Adrenal gland (tissue), 12 donors: ENCODE measurements around the gene TOR1AIP1. TPM values are rescaled to one million over a fixed set of nuclear protein-coding genes. Genes with fewer than 3 reads are reported as not detected.

Source experiments
- DNase-seq, 7 donors: peaks; one replicate each; pipeline ENCODE4 v3.0.0-alpha.2; 2019 to 2020
- H3K27ac ChIP-seq, 5 donors: fragments of 200-600 bp; sonication (generic) in 4 of 5; 1 replicate in 3 of 5; 2 replicates in 2 of 5; pipeline versions ENCODE4 v1.5.1 to v1.8.0; 2016 to 2020; ENCODE audit warnings: mild to moderate bottlenecking in 1 of 5
- H3K27me3 ChIP-seq: fragments of 200-600 bp; 2 replicates; pipeline ENCODE4 v1.8.0; 2021
- H3K36me3 ChIP-seq, 2 donors: fragments of 200-600 bp; replicated peaks in 1 of 2; 1 replicate in 1 of 2; 2 replicates in 1 of 2; pipeline versions ENCODE4 v1.5.1 to v1.8.0; 2018 to 2022
- H3K4me1 ChIP-seq, 2 donors: fragments of 200-600 bp; replicated peaks in 1 of 2; 1 replicate in 1 of 2; 2 replicates in 1 of 2; pipeline versions ENCODE4 v1.5.1 to v1.8.0; 2018 to 2021
- H3K4me3 ChIP-seq, 4 donors: fragments of 200-600 bp; sonication (generic) in 3 of 4; one replicate each; pipeline ENCODE4 v1.5.1; 2016 to 2018
- H3K9me3 ChIP-seq, 3 donors: fragments of 200-600 bp; sonication (generic) in 1 of 3; replicated peaks in 1 of 3; 1 replicate in 2 of 3; 2 replicates in 1 of 3; pipeline versions ENCODE4 v1.5.1 to v1.8.0; 2016 to 2021
- CTCF ChIP-seq, 6 experiments: fragments of 450-650 bp in 4 of 6; fragments of 200-600 bp in 2 of 6; sonication (generic) in 1 of 6; IDR thresholded peaks; 1 replicate in 5 of 6; 2 replicates in 1 of 6; pipeline versions ENCODE4 v1.5.1 to v1.8.0; 2016 to 2021; ENCODE audit warnings: antibody characterized with exemption in 6 of 6, mild to moderate bottlenecking in 2 of 6, moderate library complexity in 1 of 6
- POLR2A ChIP-seq, 2 donors: fragments of 450-650 bp; IDR thresholded peaks; one replicate each; pipeline ENCODE4 v1.6.1; 2017; ENCODE audit warnings: antibody characterized with exemption in 2 of 2, mild to moderate bottlenecking in 2 of 2, moderate library complexity in 1 of 2
- WGBS, 4 donors: extraction: QIAGEN DNeasy Blood & Tissue Kit in 2 of 4; methylation state at CpG; one replicate each; pipeline versions ENCODE4 v1.1.5 to v1.1.7; 2013 to 2017; 5-methylcytosine and 5-hydroxymethylcytosine counted together
- intact Hi-C, 2 donors: fragments of 100-400 bp; cut with DNase I; formaldehyde crosslinking; loops; one replicate each; pipeline versions ENCODE4 v1.14.1 to v1.15.0; 2022 to 2023
- polyA plus RNA-seq, 3 donors: library from polyadenylated mRNA; stranded (reverse); fragments of 200-250 nt in 2 of 3; fragments of 350-450 nt in 1 of 3; fragmentation: Illumina TruSeq in 1 of 3; extraction: RNeasy Lipid Tissue Mini Kit (QIAGEN cat#74804) in 1 of 3; gene quantifications; one replicate each; pipeline ENCODE4 v1.2.3, GENCODE V29; 2013 to 2014
- total RNA-seq, 9 donors: library from RNA; depleted of rRNA in 4 of 9; stranded (reverse); fragments of >200 nt in 4 of 9; fragments of 120-200 nt in 1 of 9; fragmentation: NEBNext Ultra II Directional in 1 of 9; extraction: Animal tissue kit (Norgen Biotek cat#: 25700) in 1 of 9; gene quantifications; one replicate each; pipeline versions ENCODE4 v1.1.0 to v1.2.4, GENCODE V29; 2013 to 2023
- donor health status: healthy with polysubstance abuse.
- donor health status: Bipolar disorder and iron deficiency.
- donor health status: DM: yes; HTN: yes; CAD: no.
- donor health status: DM: no; HTN: no; CAD: no.
- donor health status: DM: no; HTN: no; CAD: no.
- donor health status: DM: yes; HTN: yes; CAD: no.

TOR1AIP1 gene
- total and polyA plus RNA-seq, 12 donors, result 22.5 to 99.6 (median 58.1) TPM

- intact Hi-C loops, result no loop called here
- 77 to 89% (median 87%) methylated on average over 5 of the region's 5 CpGs for WGBS, 4 donors
- DNase-seq, result no peak
- H3K36me3 ChIP-seq, result no peaks in the 10 kb centered on the region
- H3K9me3 ChIP-seq, result no peaks in the 10 kb centered on the region
- H3K27me3 ChIP-seq, result no peaks in the 10 kb centered on the region
- H3K4me3 ChIP-seq, result no peak overlapping the region
- H3K4me1 ChIP-seq, result peaks cover 1 to 18% of the 10 kb centered on the region in 2 donors
- TF ChIP-seq POLR2A (IDR thresholded peaks at IDR 0.05) (no peak), CTCF (IDR thresholded peaks at IDR 0.05) (no peak)
- H3K27ac ChIP-seq, result no peak overlapping the region
These were observed 43.2 kb downstream of the TOR1AIP1 start for GRCh38 chr1:179925302-179925701.

DNA sequence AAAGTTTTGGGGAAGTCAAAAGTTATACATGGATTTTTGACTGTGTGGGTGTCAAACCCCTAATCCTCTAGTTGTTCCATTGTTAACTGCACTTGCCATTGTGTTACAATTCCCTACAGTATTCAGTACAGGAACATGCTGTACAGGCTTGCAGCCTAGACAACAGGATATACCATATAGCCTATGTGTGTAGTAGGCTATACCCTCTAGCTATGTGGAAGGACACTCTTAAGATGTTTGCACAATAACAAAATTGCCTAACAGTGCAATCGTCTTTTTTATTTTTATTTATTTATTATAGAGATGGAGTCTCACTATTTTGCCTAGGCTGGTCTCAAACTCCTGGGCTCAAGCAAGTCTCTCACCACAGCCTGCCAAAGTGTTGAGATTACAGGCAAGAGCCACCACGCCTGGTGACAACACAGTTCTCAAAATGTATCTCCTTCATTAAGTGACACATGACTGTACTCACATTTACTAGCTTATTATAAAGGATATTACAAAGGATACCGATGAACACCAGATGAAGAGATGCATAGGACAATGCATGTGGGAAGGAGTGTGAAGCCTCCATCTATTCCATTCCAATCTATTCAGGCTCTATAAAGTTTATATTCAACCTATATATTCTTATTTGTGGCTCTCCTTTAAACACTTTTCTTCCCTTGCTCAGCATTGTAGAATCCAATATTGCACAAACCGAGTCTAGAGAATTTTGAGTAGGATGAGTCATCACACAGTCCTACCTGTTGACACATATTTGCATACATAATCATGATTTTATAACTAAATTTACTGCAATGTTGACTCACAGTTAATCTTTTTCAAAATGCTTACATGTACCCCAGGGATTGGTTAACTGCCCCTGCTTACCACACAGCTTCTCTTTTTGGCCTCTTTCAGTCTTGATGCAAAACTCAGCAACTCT lies 44.1 kb downstream of the TOR1AIP1 start:
- Histone ChIP-seq H3K4me3 (no peak overlapping the region), H3K36me3 (no peaks in the 10 kb centered on the region), H3K27me3 (no peaks in the 10 kb centered on the region), H3K4me1 (peaks cover 5 to 24% of the 10 kb centered on the region in 2 donors), H3K27ac (no peak overlapping the region), H3K9me3 (no peaks in the 10 kb centered on the region)
- intact Hi-C loops, result no loop called here
- DNase-seq, result no peak
- WGBS, 4 donors, result 72 to 87% (median 82%) methylated on average over 4 of the region's 4 CpGs
- no peak for TF ChIP-seq CTCF (IDR thresholded peaks at IDR 0.05)
- no peak for TF ChIP-seq POLR2A (IDR thresholded peaks at IDR 0.05)

DNA sequence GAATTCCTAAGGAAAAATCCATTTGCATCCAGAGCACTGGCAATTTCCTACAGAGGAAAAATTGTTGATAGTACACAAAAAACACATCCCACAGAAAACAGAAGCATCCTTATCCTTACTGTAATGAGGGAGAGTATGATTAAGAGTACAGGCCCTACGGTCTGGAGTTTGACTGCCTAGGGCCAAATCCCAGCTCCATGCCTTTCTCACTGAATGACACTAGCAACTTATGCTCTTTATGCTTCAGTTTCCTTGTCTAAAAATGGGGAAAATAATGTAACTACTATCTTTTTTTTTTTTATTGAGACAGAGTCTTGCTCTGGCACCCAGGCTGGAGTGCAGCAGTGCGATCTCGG lies 44.7 kb downstream of the TOR1AIP1 start:
- TF ChIP-seq POLR2A (IDR thresholded peaks at IDR 0.05) (no peak), CTCF (IDR thresholded peaks at IDR 0.05) (no peak)
- Histone ChIP-seq H3K27me3 (no peaks in the 10 kb centered on the region), H3K4me1 (peaks cover 9 to 24% of the 10 kb centered on the region in 2 donors), H3K36me3 (no peaks in the 10 kb centered on the region), H3K4me3 (no peak overlapping the region), H3K27ac (no peak overlapping the region), H3K9me3 (no peaks in the 10 kb centered on the region)
- intact Hi-C loops, result no loop called here
- WGBS, 4 donors, result 92 to 100% (median 97%) methylated on average over 3 of the region's 3 CpGs
- no peak for DNase-seq

DNA sequence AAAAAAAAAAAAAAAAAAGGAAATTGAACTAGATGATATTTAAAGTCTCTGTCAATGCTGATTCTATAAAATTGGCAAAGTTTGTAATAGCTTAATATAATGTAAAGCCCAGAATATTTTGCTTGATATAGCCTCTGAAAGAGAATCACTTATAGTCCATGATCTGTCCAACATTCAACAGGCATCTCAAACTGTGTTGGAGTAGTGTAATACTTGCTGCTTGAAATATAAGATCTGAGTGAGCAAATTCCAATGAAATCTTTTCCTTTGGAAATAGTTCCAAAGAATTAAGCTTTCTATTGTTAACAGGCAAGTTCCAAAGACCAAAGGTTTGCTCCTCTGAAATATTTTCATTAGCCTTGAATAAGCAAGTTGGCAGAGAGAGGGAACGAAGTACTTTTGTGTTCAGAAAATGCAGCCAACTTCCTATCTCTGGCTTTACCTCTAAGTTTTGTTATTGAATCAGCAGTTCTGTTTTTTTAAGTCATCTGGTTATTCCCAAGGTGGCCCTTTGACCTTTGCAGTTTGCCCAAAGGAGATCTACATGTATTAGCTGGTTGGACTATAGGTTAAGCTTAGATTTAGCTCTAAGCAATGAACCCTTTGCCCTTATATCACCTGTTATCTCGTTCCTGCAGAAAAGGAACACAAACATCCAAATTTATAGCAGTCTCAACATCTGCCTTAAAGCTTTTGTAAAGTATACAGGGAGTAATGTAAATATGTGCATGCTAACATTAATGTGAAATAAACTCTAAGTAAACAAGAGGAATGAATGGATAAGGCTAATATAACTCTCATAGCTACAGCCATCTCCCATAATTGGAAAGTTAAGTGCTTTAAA lies 48.1 kb downstream of the TOR1AIP1 start:
- H3K9me3 ChIP-seq, result no peaks in the 10 kb centered on the region
- WGBS, 4 donors, result 14 to 27% (median 21%) methylated on average over 2 of the region's 2 CpGs
- H3K27me3 ChIP-seq, result no peaks in the 10 kb centered on the region
- H3K4me1 ChIP-seq, result peaks cover 9 to 20% of the 10 kb centered on the region in 2 donors
- no peak for DNase-seq
- no peak for TF ChIP-seq POLR2A (IDR thresholded peaks at IDR 0.05)
- TF ChIP-seq CTCF (IDR thresholded peaks at IDR 0.05), result no peak
- H3K27ac ChIP-seq, result peak overlapping the region in 2 of 5 donors; percentile 29 to 36
- H3K36me3 ChIP-seq, result no peaks in the 10 kb centered on the region
- H3K4me3 ChIP-seq, result no peak overlapping the region
- intact Hi-C loops, result no loop called here
